ENCODE measurements around the gene ASPN.
A peak's percentile ranks its signal among the peaks of the same experiment; 100 is the strongest.

Gene ASPN

DNA sequence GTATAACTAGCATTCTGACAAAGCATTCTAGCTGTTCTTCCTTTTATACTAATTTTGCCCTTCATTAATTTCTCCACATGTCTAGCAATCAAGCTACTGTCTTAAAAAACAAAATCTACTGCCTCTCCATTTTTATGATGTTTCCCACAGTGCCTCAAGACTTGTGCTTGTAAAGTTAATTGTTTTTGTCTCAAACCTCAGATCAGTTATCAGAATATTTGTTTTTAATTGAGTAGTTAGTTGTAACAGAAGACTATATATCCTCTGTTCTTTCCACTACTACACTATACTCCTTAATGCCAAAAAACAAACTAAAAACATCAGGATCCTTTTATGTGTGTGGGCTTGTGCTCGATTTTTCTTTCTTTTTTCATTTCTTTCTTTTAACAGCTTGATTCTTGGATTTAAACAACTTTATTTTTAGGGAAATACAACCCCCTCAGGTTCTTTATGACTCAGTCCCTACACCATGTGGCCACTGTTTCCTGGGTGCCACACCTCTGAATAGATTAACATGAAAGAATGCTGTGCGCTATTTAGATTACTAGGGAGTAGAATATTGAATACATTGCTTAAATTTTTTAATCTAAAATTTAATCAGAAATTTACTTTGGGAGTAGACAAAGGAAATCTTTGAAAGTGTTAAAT lies 1.2 kb downstream of the ASPN start:
- H3K36me3 ChIP-seq (replicated peaks in 1 of 2; ENCODE audit: control insufficient read depth in 2 of 2, insufficient read depth in 2 of 2, low read length in 2 of 2), result no peaks in the 10 kb centered on the region
- no peaks in the 10 kb centered on the region for H3K4me1 ChIP-seq (ENCODE audit: control insufficient read depth in 2 of 2, insufficient read depth in 1 of 2, low read depth in 1 of 2, low read length in 2 of 2)
- no peak overlapping the region for H2AK5ac ChIP-seq (ENCODE audit: low read depth, low read length)
- no peak for DNase-seq (ENCODE audit: low spot score)
- H3K14ac ChIP-seq (ENCODE audit: low read length), result no peak overlapping the region
- H3K79me1 ChIP-seq (ENCODE audit: low read depth, low read length), result no peaks in the 10 kb centered on the region
- no peak overlapping the region for H3K18ac ChIP-seq (ENCODE audit: low read length)
- H2AFZ ChIP-seq (ENCODE audit: low read length), result no peak overlapping the region
- no peaks in the 10 kb centered on the region for H3K27me3 ChIP-seq (ENCODE audit: control insufficient read depth in 3 of 3, insufficient read depth in 3 of 3, low read depth in 1 of 3, low read length in 3 of 3)
- no peak overlapping the region for H2BK5ac ChIP-seq (ENCODE audit: low read length)
- H3K4me3 ChIP-seq (ENCODE audit: low read length in 2 of 2), result no peak overlapping the region
- H4K91ac ChIP-seq (ENCODE audit: low read depth, low read length, poor library complexity), result no peak overlapping the region
- no peak overlapping the region for H4K8ac ChIP-seq (ENCODE audit: low read depth, low read length)
- H3K27ac ChIP-seq (replicated peaks; ENCODE audit: low read length), result no peak overlapping the region
- no peak overlapping the region for H3K9ac ChIP-seq (ENCODE audit: low read depth, low read length, poor library complexity)
- H3K4me2 ChIP-seq (ENCODE audit: insufficient read depth, low read length, poor library complexity, severe bottlenecking), result no peak overlapping the region
- H2BK12ac ChIP-seq (ENCODE audit: low read length), result no peak overlapping the region
- no CpG with 5 or more reads among the region's 2 CpGs for WGBS, 2 donors (ENCODE audit: extremely low coverage in 2 of 2, insufficient read length in 2 of 2, insufficient replicate concordance in 1 of 2)
- H2BK120ac ChIP-seq (ENCODE audit: low read depth, low read length), result no peak overlapping the region
- H2BK15ac ChIP-seq (ENCODE audit: low read length), result no peak overlapping the region
- H3K9me3 ChIP-seq (replicated peaks in 1 of 2; ENCODE audit: control insufficient read depth in 2 of 2, insufficient read depth in 1 of 2, low read depth in 1 of 2, low read length in 2 of 2), result no peaks in the 10 kb centered on the region
- H3K23ac ChIP-seq (ENCODE audit: low read depth, low read length, poor library complexity), result no peak overlapping the region
- H3K4ac ChIP-seq (ENCODE audit: low read length), result no peak overlapping the region

DNA sequence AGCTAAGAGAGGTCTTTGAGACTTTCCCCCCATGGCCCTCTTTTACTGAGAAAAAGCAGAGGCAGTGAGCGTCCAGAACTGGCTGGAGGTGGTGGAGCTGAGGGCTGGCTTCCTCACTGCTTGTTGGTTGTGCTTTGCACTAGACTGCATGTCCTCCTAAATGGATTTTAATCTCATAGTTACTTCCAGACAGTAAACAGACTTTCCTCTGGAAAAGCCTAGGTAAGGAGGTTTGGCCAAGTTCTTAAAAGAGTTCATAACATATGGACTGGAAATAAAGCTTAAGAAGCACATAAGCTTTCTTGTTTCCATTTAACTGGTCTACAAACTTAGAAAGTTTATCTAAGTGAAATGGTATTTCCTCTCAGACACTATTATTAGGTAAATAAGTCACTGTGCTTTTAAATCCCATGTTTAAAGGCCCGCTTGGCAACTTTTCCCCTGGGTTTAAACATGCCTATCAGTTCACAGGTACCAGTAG lies 2.0 kb downstream of the ASPN start:
- WGBS, 2 donors (ENCODE audit: extremely low coverage in 2 of 2, insufficient read length in 2 of 2, insufficient replicate concordance in 1 of 2), result no CpG with 5 or more reads among the region's 2 CpGs
- Histone ChIP-seq H2BK15ac (ENCODE audit: low read length) (no peak overlapping the region), H3K79me1 (ENCODE audit: low read depth, low read length) (no peaks in the 10 kb centered on the region), H3K4me3 (ENCODE audit: low read length in 2 of 2) (no peak overlapping the region), H3K18ac (ENCODE audit: low read length) (no peak overlapping the region), H3K36me3 (replicated peaks in 1 of 2; ENCODE audit: control insufficient read depth in 2 of 2, insufficient read depth in 2 of 2, low read length in 2 of 2) (no peaks in the 10 kb centered on the region), H3K4ac (ENCODE audit: low read length) (no peak overlapping the region), H4K91ac (ENCODE audit: low read depth, low read length, poor library complexity) (no peak overlapping the region), H3K4me1 (ENCODE audit: control insufficient read depth in 2 of 2, insufficient read depth in 1 of 2, low read depth in 1 of 2, low read length in 2 of 2) (no peaks in the 10 kb centered on the region), H3K27me3 (ENCODE audit: control insufficient read depth in 3 of 3, insufficient read depth in 3 of 3, low read depth in 1 of 3, low read length in 3 of 3) (no peaks in the 10 kb centered on the region), H3K9ac (ENCODE audit: low read depth, low read length, poor library complexity) (no peak overlapping the region), H4K8ac (ENCODE audit: low read depth, low read length) (no peak overlapping the region), H3K4me2 (ENCODE audit: insufficient read depth, low read length, poor library complexity, severe bottlenecking) (no peak overlapping the region), H2BK5ac (ENCODE audit: low read length) (no peak overlapping the region), H2BK12ac (ENCODE audit: low read length) (no peak overlapping the region), H2AK5ac (ENCODE audit: low read depth, low read length) (no peak overlapping the region), H3K27ac (replicated peaks; ENCODE audit: low read length) (no peak overlapping the region), H2BK120ac (ENCODE audit: low read depth, low read length) (no peak overlapping the region), H2AFZ (ENCODE audit: low read length) (no peak overlapping the region), H3K9me3 (replicated peaks in 1 of 2; ENCODE audit: control insufficient read depth in 2 of 2, insufficient read depth in 1 of 2, low read depth in 1 of 2, low read length in 2 of 2) (no peaks in the 10 kb centered on the region), H3K23ac (ENCODE audit: low read depth, low read length, poor library complexity) (no peak overlapping the region), H3K14ac (ENCODE audit: low read length) (no peak overlapping the region)
- DNase-seq (ENCODE audit: low spot score), result no peak

DNA sequence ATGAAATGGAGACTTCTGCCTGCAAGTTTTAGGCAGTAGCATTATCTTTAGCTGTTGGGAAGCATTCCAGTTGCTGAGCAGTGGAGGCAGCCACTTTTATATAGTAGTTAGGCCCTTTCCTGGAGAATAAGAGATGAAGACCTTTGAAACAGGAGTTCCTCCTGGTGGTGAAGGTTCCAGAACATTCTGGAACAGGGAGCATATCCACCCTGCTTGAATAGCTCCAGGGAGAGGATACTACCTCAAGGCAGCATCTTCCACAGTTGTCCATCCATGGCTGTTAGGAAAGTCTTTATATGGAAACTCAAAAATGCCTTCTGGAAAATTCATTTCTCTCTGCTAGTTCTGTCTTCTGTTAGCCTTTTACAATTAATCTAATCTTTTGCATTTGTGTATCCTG lies 3.0 kb downstream of the ASPN start:
- Histone ChIP-seq H3K79me1 (ENCODE audit: low read depth, low read length) (no peaks in the 10 kb centered on the region), H2AFZ (ENCODE audit: low read length) (no peak overlapping the region), H3K4ac (ENCODE audit: low read length) (no peak overlapping the region), H3K27me3 (ENCODE audit: control insufficient read depth in 3 of 3, insufficient read depth in 3 of 3, low read depth in 1 of 3, low read length in 3 of 3) (no peaks in the 10 kb centered on the region), H3K4me3 (ENCODE audit: low read length in 2 of 2) (no peak overlapping the region), H3K4me1 (ENCODE audit: control insufficient read depth in 2 of 2, insufficient read depth in 1 of 2, low read depth in 1 of 2, low read length in 2 of 2) (no peaks in the 10 kb centered on the region), H2AK5ac (ENCODE audit: low read depth, low read length) (no peak overlapping the region), H4K91ac (ENCODE audit: low read depth, low read length, poor library complexity) (no peak overlapping the region), H2BK12ac (ENCODE audit: low read length) (no peak overlapping the region), H3K4me2 (ENCODE audit: insufficient read depth, low read length, poor library complexity, severe bottlenecking) (no peak overlapping the region), H3K18ac (ENCODE audit: low read length) (no peak overlapping the region), H3K14ac (ENCODE audit: low read length) (no peak overlapping the region), H2BK5ac (ENCODE audit: low read length) (no peak overlapping the region), H3K9ac (ENCODE audit: low read depth, low read length, poor library complexity) (no peak overlapping the region), H4K8ac (ENCODE audit: low read depth, low read length) (no peak overlapping the region), H3K27ac (replicated peaks; ENCODE audit: low read length) (no peak overlapping the region), H2BK15ac (ENCODE audit: low read length) (no peak overlapping the region), H3K9me3 (replicated peaks in 1 of 2; ENCODE audit: control insufficient read depth in 2 of 2, insufficient read depth in 1 of 2, low read depth in 1 of 2, low read length in 2 of 2) (no peaks in the 10 kb centered on the region), H3K23ac (ENCODE audit: low read depth, low read length, poor library complexity) (no peak overlapping the region), H3K36me3 (replicated peaks in 1 of 2; ENCODE audit: control insufficient read depth in 2 of 2, insufficient read depth in 2 of 2, low read length in 2 of 2) (no peaks in the 10 kb centered on the region), H2BK120ac (ENCODE audit: low read depth, low read length) (no peak overlapping the region)
- DNase-seq (ENCODE audit: low spot score), result no peak

DNA sequence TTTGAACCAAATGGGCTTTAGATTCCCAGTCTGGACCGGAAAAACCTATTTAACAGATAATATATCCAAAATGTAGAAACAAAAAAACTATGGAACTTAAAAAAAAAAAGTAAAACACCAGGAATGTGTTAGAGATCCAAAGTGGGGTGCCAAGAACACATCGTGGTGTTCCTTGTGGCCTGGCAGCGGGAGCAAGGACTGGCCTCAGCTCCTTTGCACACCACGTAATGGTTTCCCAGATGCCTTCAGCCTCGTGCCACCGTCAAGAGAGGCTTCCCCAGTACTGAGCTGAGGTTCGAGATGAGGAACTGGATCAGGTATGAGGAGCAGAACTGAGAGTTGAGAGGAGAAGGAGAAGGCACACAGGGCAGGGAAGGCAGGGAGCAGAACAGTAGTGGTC lies 3.5 kb downstream of the ASPN start:
- Histone ChIP-seq H3K18ac (ENCODE audit: low read length) (peak overlapping the region; percentile 1), H3K14ac (ENCODE audit: low read length) (no peak overlapping the region), H3K23ac (ENCODE audit: low read depth, low read length, poor library complexity) (peak overlapping the region; percentile 12), H2BK15ac (ENCODE audit: low read length) (no peak overlapping the region), H2BK5ac (ENCODE audit: low read length) (no peak overlapping the region), H2AK5ac (ENCODE audit: low read depth, low read length) (no peak overlapping the region), H3K9me3 (replicated peaks in 1 of 2; ENCODE audit: control insufficient read depth in 2 of 2, insufficient read depth in 1 of 2, low read depth in 1 of 2, low read length in 2 of 2) (no peaks in the 10 kb centered on the region), H2BK120ac (ENCODE audit: low read depth, low read length) (no peak overlapping the region), H3K27me3 (ENCODE audit: control insufficient read depth in 3 of 3, insufficient read depth in 3 of 3, low read depth in 1 of 3, low read length in 3 of 3) (no peaks in the 10 kb centered on the region), H3K4me2 (ENCODE audit: insufficient read depth, low read length, poor library complexity, severe bottlenecking) (no peak overlapping the region), H2AFZ (ENCODE audit: low read length) (no peak overlapping the region), H3K4me1 (ENCODE audit: control insufficient read depth in 2 of 2, insufficient read depth in 1 of 2, low read depth in 1 of 2, low read length in 2 of 2) (no peaks in the 10 kb centered on the region), H4K8ac (ENCODE audit: low read depth, low read length) (no peak overlapping the region), H3K79me1 (ENCODE audit: low read depth, low read length) (no peaks in the 10 kb centered on the region), H3K36me3 (replicated peaks in 1 of 2; ENCODE audit: control insufficient read depth in 2 of 2, insufficient read depth in 2 of 2, low read length in 2 of 2) (no peaks in the 10 kb centered on the region), H3K4ac (ENCODE audit: low read length) (no peak overlapping the region), H3K27ac (replicated peaks; ENCODE audit: low read length) (no peak overlapping the region), H4K91ac (ENCODE audit: low read depth, low read length, poor library complexity) (no peak overlapping the region), H3K9ac (ENCODE audit: low read depth, low read length, poor library complexity) (no peak overlapping the region), H3K4me3 (ENCODE audit: low read length in 2 of 2) (no peak overlapping the region), H2BK12ac (ENCODE audit: low read length) (no peak overlapping the region)
- no peak for DNase-seq (ENCODE audit: low spot score)
- no CpG with 5 or more reads among the region's 7 CpGs for WGBS, 2 donors (ENCODE audit: extremely low coverage in 2 of 2, insufficient read length in 2 of 2, insufficient replicate concordance in 1 of 2)
